Sciatic nerve (tissue), 2 donors: ENCODE results near the gene DNAJC5G. TPM values are rescaled to one million over a fixed set of nuclear protein-coding genes. Genes with fewer than 3 reads are reported as not detected.
"Not testable (repeated sequence)": the region's sequence is repeated elsewhere in the genome, so short reads cannot be mapped to it uniquely, and the experiment has no call there.

Experiments used
- ATAC-seq: fragments of 200-7000 bp; cut with Tn5 transposase; one replicate; pipeline ENCODE4 v1.9.1; 2020; ENCODE audit warnings: mild to moderate bottlenecking, moderate library complexity
- DNase-seq: peaks from one replicate; pipeline ENCODE4 v3.0.0-alpha.2; 2020; ENCODE audit warnings: low spot score
- intact Hi-C: fragments of 100-400 bp; cut with DNase I; formaldehyde crosslinking; loops from one replicate; pipeline ENCODE4 v1.14.2; 2022
- total RNA-seq: library from RNA; stranded (reverse); fragmentation: NEBNext Ultra II Directional; extraction: Animal tissue kit (Norgen Biotek cat#: 25700); gene quantifications from one replicate; pipeline ENCODE4 v1.2.1, GENCODE V29; 2021
- donor health status: DM: no; HTN: no; CAD: no.
- donor health status: DM: no; HTN: no; CAD: no.

Gene DNAJC5G
- total RNA-seq, 1 donor from 2014 or later: not detected

- ATAC-seq (peak; percentile 79), DNase-seq (no peak)
- intact Hi-C loops: no loop called here
These were observed 28.1 kb downstream of the DNAJC5G start for GRCh38 chr2:27303093-27304025.

- no peak for ATAC-seq
- DNase-seq: no peak
- intact Hi-C loops: no loop called here
These were observed 29.4 kb downstream of the DNAJC5G start for GRCh38 chr2:27304488-27305240.

GRCh38 chr2:27305516-27305915, 30.3 kb downstream of the DNAJC5G start:
- no peak for DNase-seq
- intact Hi-C loops: no loop called here

GRCh38 chr2:27306136-27306535, 30.9 kb downstream of the DNAJC5G start:
- intact Hi-C loops: no loop called here
- no peak for ATAC-seq

More at GRCh38 chr2:27305516-27305915, 30.3 kb downstream of the DNAJC5G start:
- ATAC-seq: no peak

GRCh38 chr2:27306573-27307286, 31.5 kb downstream of the DNAJC5G start:
- no peak for ATAC-seq
- DNase-seq: no peak
- intact Hi-C loops: no loop called here

More at GRCh38 chr2:27306136-27306535, 30.9 kb downstream of the DNAJC5G start:
- no peak for DNase-seq

GRCh38 chr2:27307287-27307544, 32.0 kb downstream of the DNAJC5G start:
- DNase-seq: no peak
- intact Hi-C loops: no loop called here

GRCh38 chr2:27307545-27308358, 32.5 kb downstream of the DNAJC5G start:
- no peak for DNase-seq
- no peak for ATAC-seq
- intact Hi-C loops: no loop called here

More at GRCh38 chr2:27307287-27307544, 32.0 kb downstream of the DNAJC5G start:
- no peak for ATAC-seq

GRCh38 chr2:27308359-27308881, 33.2 kb downstream of the DNAJC5G start, which contains the start of gene UCN:
TSS of gene UCN (minus strand) at chr2:27308445. CDS start at chr2:27307895, 550 bp downstream.
- DNase-seq: peak; percentile 73
- peak; percentile 51 for ATAC-seq
- intact Hi-C loops: no loop called here

- ATAC-seq: no peak
- no peak for DNase-seq
- intact Hi-C loops: no loop called here
These were observed 34.4 kb downstream of the DNAJC5G start for GRCh38 chr2:27309651-27310050.

GRCh38 chr2:27312152-27312551, 36.9 kb downstream of the DNAJC5G start:
- ATAC-seq: no peak
- DNase-seq: no peak
- intact Hi-C loops: no loop called here

GRCh38 chr2:27313882-27314645, 38.8 kb downstream of the DNAJC5G start:
- intact Hi-C loops: no loop called here
- DNase-seq (no peak), ATAC-seq (no peak)

- intact Hi-C loops: no loop called here
- DNase-seq: no peak
- no peak for ATAC-seq
These were observed 39.5 kb downstream of the DNAJC5G start for GRCh38 chr2:27314709-27315108.

GRCh38 chr2:27315122-27315521, 39.9 kb downstream of the DNAJC5G start:
- DNase-seq (no peak), ATAC-seq (no peak)
- intact Hi-C loops: no loop called here

- intact Hi-C loops: no loop called here
- ATAC-seq (no peak), DNase-seq (no peak)
These were observed 41.6 kb downstream of the DNAJC5G start for GRCh38 chr2:27316655-27317412.

- intact Hi-C loops, DNase-seq, ATAC-seq: not testable (repeated sequence)
These were observed 44.6 kb downstream of the DNAJC5G start for GRCh38 chr2:27319839-27320238.

- intact Hi-C loops: no loop called here
- DNase-seq: no peak
- ATAC-seq: peak; percentile 18
These were observed 45.8 kb downstream of the DNAJC5G start for GRCh38 chr2:27320958-27321543.
